Measurements from ENCODE around the gene USP48. TPM values are rescaled to one million over a fixed set of nuclear protein-coding genes. Genes with fewer than 3 reads are reported as not detected.
"Not testable (repeated sequence)": the region's sequence is repeated elsewhere in the genome, so short reads cannot be mapped to it uniquely, and the experiment has no call there.

Gene USP48
- total RNA-seq, 2 donors from 2014 or later, result 36.2 to 47.5 TPM

DNA sequence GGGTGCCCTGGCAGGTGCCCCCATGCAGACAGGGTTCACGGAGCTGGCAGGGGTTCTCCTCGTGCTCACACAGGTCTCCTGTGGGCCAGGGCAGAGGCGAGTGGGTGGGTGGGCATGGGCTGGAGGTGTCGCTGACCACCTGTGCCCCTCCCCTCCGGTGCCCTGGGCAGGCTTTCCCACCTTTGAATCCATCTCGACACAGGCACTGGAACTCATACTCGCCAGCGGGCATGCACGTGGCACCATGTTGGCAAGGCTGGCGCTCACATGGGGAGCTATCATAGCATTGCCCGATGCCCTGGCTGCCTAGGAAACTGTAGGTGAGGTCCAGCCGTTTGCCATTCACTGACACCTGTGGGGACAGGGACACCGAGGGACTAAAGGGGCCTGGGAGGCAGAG lies 45.1 kb upstream of the USP48 start:
- intact Hi-C loops (cut with DNase I), result no loop called here
- no peaks in the 10 kb centered on the region for H3K9me3 ChIP-seq
- no peaks in the 10 kb centered on the region for H3K4me1 ChIP-seq (replicated peaks)
- TF ChIP-seq POLR2AphosphoS5 (IDR thresholded peaks at IDR 0.05), result no peak
- no peak for TF ChIP-seq CTCF (IDR thresholded peaks at IDR 0.05)
- TF ChIP-seq POLR2A (IDR thresholded peaks at IDR 0.05), result no peak
- no peak overlapping the region for H3K27ac ChIP-seq
- no peak for DNase-seq (ENCODE audit: low spot score)
- no peak overlapping the region for H3K4me3 ChIP-seq
- H3K27me3 ChIP-seq (replicated peaks; ENCODE audit: insufficient read depth), result no peaks in the 10 kb centered on the region
- H3K36me3 ChIP-seq, result peaks cover 5 to 19% of the 10 kb centered on the region in 2 donors
- WGBS, result 91% methylated on average over 13 of the region's 13 CpGs

DNA sequence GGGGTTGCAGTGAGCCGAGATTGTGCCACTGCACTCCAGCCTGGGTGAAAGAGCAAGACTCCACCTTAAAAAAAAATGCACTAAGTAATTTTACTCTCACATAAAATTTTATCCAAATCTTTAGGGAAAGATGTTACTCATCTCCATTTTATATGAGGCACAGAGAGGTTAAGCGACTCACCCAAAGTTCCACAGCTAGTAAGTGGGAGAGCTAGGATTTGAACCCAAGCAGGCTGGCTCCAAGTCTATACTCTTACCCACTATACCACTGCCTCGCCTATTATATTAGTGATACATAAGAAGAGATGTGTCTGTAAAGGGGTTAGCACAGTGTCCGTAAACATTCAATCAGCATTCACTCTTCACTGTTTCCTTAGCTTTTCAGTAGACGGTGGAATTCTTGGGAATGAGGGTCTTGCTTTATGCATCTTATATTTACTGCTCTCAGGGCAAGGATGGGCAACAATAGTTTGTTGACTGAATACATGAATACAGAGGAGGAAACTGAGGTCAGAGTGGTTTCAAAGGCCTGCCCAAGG lies 44.3 kb upstream of the USP48 start:
- intact Hi-C loops (cut with DNase I), result no loop called here

GRCh38 chr1:21826694-21827093 lies 43.7 kb upstream of the USP48 start:
- H3K27me3 ChIP-seq (replicated peaks; ENCODE audit: insufficient read depth); H3K4me1 ChIP-seq (replicated peaks); DNase-seq (ENCODE audit: low spot score); H3K27ac ChIP-seq; H3K9me3 ChIP-seq; H3K4me3 ChIP-seq; intact Hi-C loops (cut with DNase I): not testable (repeated sequence)
- peaks cover 5 to 18% of the 10 kb centered on the region in 2 donors for H3K36me3 ChIP-seq
- 96% methylated on average over 10 of the region's 10 CpGs for WGBS

More for the DNA sequence above, 44.3 kb upstream of the USP48 start:
- no peak for TF ChIP-seq POLR2A (IDR thresholded peaks at IDR 0.05)
- TF ChIP-seq POLR2AphosphoS5 (IDR thresholded peaks at IDR 0.05), result no peak
- no peak for TF ChIP-seq CTCF (IDR thresholded peaks at IDR 0.05)
- H3K36me3 ChIP-seq, result peaks cover 5 to 18% of the 10 kb centered on the region in 2 donors
- no peak overlapping the region for H3K27ac ChIP-seq
- H3K9me3 ChIP-seq, result no peaks in the 10 kb centered on the region
- WGBS, result 97% methylated on average over 5 of the region's 5 CpGs
- H3K4me1 ChIP-seq (replicated peaks), result no peaks in the 10 kb centered on the region
- no peaks in the 10 kb centered on the region for H3K27me3 ChIP-seq (replicated peaks; ENCODE audit: insufficient read depth)
- H3K4me3 ChIP-seq, result no peak overlapping the region
- no peak for DNase-seq (ENCODE audit: low spot score)

DNA sequence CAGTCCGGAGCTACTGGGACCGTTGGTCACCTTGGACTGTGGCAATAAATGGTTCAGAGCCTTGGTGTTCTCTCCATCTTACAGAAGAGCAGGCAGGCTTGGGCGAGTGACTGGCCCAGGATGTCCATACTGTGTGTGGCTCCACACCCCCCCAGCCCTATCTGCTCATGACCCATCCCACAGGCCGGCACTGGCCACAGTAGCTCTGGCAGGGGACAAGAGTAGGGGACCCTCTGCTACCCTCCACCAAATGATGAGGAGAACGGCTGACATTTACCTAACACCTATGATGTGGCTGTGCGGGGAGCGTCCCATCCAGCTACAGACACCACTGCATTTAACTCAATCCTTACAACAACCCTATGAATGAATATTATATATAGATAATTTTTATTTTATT lies 42.4 kb upstream of the USP48 start:
- 92% methylated on average over 7 of the region's 7 CpGs for WGBS
- H3K27me3 ChIP-seq (replicated peaks; ENCODE audit: insufficient read depth), result no peaks in the 10 kb centered on the region
- no peaks in the 10 kb centered on the region for H3K9me3 ChIP-seq
- TF ChIP-seq CTCF (IDR thresholded peaks at IDR 0.05) (no peak), POLR2A (IDR thresholded peaks at IDR 0.05) (no peak), POLR2AphosphoS5 (IDR thresholded peaks at IDR 0.05) (no peak)
- H3K4me1 ChIP-seq (replicated peaks), result no peaks in the 10 kb centered on the region
- H3K27ac ChIP-seq, result no peak overlapping the region
- DNase-seq (ENCODE audit: low spot score), result no peak
- H3K4me3 ChIP-seq, result no peak overlapping the region
- intact Hi-C loops (cut with DNase I), result no loop called here
- peaks cover 5 to 18% of the 10 kb centered on the region in 2 donors for H3K36me3 ChIP-seq

DNA sequence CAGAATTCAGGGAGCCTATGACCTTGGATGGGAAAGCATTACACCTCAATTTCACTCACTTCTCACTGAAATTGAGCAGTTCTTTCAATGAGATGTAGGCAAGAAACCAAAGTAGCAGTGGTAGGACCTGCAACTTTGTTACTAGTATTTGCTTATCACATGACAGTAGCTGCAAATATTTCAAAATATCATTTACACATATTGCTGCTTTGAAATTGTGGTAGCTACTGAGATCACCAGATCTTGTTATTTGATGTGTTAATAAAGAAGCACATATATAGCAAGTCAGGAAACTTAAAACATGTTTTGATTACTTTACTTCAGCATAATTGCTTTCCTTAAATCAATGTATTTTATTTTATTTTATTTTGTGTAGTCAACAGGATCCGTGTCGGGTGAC lies 42.0 kb upstream of the USP48 start:
- Histone ChIP-seq H3K9me3 (no peaks in the 10 kb centered on the region), H3K27me3 (replicated peaks; ENCODE audit: insufficient read depth) (no peaks in the 10 kb centered on the region), H3K36me3 (peaks cover 5 to 18% of the 10 kb centered on the region in 2 donors), H3K4me3 (no peak overlapping the region), H3K27ac (no peak overlapping the region), H3K4me1 (replicated peaks) (no peaks in the 10 kb centered on the region)
- no peak for DNase-seq (ENCODE audit: low spot score)
- intact Hi-C loops (cut with DNase I), result no loop called here
- TF ChIP-seq POLR2A (IDR thresholded peaks at IDR 0.05), result no peak
- TF ChIP-seq POLR2AphosphoS5 (IDR thresholded peaks at IDR 0.05), result no peak
- no peak for TF ChIP-seq CTCF (IDR thresholded peaks at IDR 0.05)
- WGBS, result 94% methylated on average over 2 of the region's 2 CpGs

Measured in prostate gland (tissue), 2 donors.